GM21367 (cell line): ENCODE data around the gene TNFAIP8L1.
A peak's percentile ranks its signal among the peaks of the same experiment; 100 is the strongest.

Experiments used
- ATAC-seq: cut with Tn5 transposase; IDR thresholded peaks from one replicate; pipeline ENCODE4 v1.9.1; 2021; ENCODE audit not compliant: unreplicated experiment

TNFAIP8L1 gene

GRCh38 chr19:4647676-4648644, 8.6 kb downstream of the TNFAIP8L1 start:
- no peak for ATAC-seq

- ATAC-seq, result no peak
Measured at GRCh38 chr19:4649392-4650047, 10.2 kb downstream of the TNFAIP8L1 start.

- no peak for ATAC-seq
Measured at GRCh38 chr19:4650159-4650558, 10.8 kb downstream of the TNFAIP8L1 start.

GRCh38 chr19:4652075-4652474, 12.8 kb downstream of the TNFAIP8L1 start:
- no peak for ATAC-seq

GRCh38 chr19:4653793-4654436, 14.6 kb downstream of the TNFAIP8L1 start:
- no peak for ATAC-seq

- no peak for ATAC-seq
Measured at GRCh38 chr19:4654437-4655361, 15.4 kb downstream of the TNFAIP8L1 start.

- ATAC-seq, result no peak
Measured at GRCh38 chr19:4656102-4656501, 16.8 kb downstream of the TNFAIP8L1 start.

- no peak for ATAC-seq
Measured at GRCh38 chr19:4657262-4657661, 17.9 kb downstream of the TNFAIP8L1 start.

GRCh38 chr19:4657835-4658234, 18.5 kb downstream of the TNFAIP8L1 start:
- no peak for ATAC-seq

GRCh38 chr19:4660181-4660791, 21.0 kb downstream of the TNFAIP8L1 start:
- no peak for ATAC-seq

- ATAC-seq, result no peak
Measured at GRCh38 chr19:4660993-4661392, 21.7 kb downstream of the TNFAIP8L1 start.

- ATAC-seq, result no peak
Measured at GRCh38 chr19:4662020-4662695, 22.8 kb downstream of the TNFAIP8L1 start.

- no peak for ATAC-seq
Measured at GRCh38 chr19:4662812-4663211, 23.5 kb downstream of the TNFAIP8L1 start.

GRCh38 chr19:4664642-4665041, 25.3 kb downstream of the TNFAIP8L1 start:
- ATAC-seq, result no peak

- ATAC-seq, result peak; percentile 89
Measured at GRCh38 chr19:4669723-4670480, 30.6 kb downstream of the TNFAIP8L1 start, which contains the start of gene MYDGF. Gene MYDGF (minus strand): TSS chr19:4670342. CDS start chr19:4670334, 8 bp downstream.

GRCh38 chr19:4671185-4671851, 32.0 kb downstream of the TNFAIP8L1 start:
- ATAC-seq, result no peak

GRCh38 chr19:4673216-4673615, 33.9 kb downstream of the TNFAIP8L1 start:
- no peak for ATAC-seq

GRCh38 chr19:4673726-4674125, 34.4 kb downstream of the TNFAIP8L1 start:
- ATAC-seq, result no peak
